GM18909 (cell line): ENCODE measurements around the gene RXRG.
A peak's percentile ranks its signal among the peaks of the same experiment; 100 is the strongest.

ENCODE experiments used
- ATAC-seq: cut with Tn5 transposase; IDR thresholded peaks from one replicate; pipeline ENCODE4 v1.9.1; 2021; ENCODE audit warnings: mild to moderate bottlenecking; ENCODE audit not compliant: unreplicated experiment, poor library complexity

Gene RXRG

DNA sequence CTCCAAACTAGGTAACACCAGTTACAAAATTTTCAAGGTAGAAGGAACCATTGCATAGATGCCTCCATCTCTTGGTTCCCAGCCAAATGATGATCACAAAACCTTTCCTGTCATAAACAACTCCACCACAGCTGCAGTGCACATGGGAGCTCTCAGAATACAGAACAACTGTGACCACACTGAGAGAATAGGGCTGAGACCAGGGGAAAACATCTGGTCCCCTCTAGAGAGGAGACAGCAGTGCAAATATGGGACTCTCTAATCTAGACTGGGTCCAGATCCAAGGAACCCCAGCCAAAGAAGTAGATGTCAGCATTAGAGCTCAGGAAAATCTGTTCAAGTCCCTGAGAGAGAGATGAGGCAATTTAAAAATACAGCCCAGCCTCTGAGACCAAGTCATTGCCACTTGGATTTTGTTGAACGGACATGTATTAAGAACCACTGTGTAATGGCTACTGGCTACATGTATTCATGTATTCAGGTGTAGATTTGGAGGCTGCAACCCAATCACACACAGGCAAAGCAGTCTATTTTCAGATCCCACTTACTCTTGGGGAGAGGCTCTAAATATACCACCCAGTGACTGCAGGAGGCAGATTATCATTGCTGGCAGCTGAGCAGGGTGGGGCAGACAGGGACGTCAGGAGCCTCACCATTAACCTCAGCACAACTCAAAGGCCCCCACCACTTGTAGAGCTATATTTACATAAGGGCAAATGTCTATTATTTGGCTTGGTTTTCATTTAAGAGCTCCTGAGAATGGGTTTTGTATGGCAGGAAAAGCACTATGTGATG lies 7.6 kb upstream of the RXRG start:
- no peak for ATAC-seq

DNA sequence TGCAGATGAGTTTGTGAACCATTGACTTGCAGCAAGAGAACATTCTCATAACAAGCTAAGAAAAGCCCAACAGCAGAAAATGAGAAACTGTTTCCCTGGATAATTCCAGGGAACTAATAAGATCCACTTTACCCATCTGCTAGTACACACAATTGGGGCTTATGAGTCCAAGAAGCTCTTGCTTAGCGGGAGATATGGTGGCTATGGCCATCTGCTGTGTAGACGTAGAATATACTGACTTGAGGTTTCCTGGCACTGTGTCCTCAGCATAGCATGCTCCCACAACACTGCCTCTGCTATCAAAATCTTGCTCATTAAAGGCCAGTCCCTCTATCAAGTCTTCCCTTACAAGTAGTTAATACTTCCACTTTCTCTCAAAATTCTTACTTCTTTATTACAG lies 6.8 kb upstream of the RXRG start:
- no peak for ATAC-seq

DNA sequence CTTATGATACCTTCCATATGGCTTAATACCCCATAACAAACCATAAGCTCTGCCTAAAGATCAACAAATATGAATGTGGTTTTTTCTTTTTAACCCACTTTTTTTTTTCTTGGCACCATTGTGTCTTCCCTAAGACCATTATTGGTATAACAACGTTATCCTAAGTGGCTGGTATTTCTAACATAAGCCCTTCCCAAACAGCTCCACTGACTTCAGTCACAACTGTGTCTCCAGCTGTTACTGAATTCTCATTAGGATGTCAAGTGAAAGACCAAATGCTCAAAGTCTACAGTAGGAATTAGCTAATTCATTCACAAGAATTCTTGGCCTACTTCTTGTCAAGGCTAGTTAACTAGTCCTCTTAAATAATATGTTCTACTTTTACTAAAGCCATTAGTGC lies 4.2 kb upstream of the RXRG start:
- ATAC-seq: no peak

GRCh38 chr1:165445388-165445787 lies 462 bp upstream of the RXRG start:
- no peak for ATAC-seq

GRCh38 chr1:165443539-165444311 lies 1.2 kb downstream of the RXRG start:
- ATAC-seq: no peak

DNA sequence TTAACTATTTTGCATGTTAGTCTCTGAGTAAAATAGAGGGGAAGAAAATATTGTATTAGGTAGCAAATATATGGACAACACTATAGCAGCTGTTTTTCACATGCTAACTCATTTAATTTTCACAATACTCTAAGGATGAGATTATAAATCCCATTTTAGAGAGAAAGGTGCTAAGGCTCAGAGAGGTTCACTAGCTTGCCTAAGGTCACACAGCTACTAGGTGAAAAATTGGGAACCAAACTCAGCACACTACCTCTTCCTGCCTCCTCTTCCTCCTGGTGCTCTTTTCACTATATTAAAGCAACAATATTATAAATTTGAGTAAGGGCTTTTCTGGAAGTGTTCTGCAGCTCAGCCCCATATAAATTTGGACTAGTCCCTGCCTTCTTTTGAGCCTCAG lies 2.3 kb downstream of the RXRG start:
- no peak for ATAC-seq

DNA sequence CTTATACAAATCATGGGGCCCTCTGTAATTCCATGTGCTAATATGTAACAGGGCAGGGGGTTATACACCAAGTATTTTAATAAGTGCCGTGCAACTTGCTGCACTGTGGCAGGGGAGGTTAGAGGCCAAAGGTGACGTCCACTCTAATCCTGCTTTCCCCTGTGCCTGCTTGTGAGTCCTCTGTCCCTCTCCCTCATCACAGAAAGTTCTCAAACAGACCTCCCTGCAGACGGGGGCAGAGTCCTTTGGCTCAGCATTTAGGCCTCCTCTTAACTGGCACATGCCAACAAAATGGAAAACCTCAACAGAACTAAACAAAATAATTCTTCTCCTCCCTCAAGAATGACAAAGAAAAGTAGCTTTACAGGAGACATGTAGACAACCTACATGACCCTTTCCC lies 2.9 kb downstream of the RXRG start:
- no peak for ATAC-seq

- no peak for ATAC-seq
Observed at GRCh38 chr1:165441166-165441880, 3.6 kb downstream of the RXRG start.

GRCh38 chr1:165439330-165439729 lies 5.6 kb downstream of the RXRG start:
- ATAC-seq: no peak

DNA sequence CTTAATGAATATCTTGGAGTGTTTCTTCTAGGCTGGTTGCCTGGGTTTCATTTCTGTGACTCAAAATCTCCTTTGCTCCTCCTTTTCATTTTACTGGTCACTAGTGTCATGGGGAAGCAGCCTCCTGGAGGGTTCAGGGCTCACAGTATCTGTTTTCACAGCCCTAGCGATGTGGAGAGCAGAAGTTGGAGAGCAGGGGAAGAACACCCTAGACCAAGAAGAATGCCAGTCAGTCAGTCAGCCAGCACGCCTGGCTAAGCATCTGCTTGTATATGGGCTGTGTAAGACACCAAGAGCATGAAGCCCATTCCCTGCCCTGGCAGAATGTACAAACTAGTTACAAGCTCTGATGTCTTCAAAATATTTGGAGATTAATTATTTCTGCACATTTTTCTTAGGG lies 7.9 kb downstream of the RXRG start:
- ATAC-seq: no peak

DNA sequence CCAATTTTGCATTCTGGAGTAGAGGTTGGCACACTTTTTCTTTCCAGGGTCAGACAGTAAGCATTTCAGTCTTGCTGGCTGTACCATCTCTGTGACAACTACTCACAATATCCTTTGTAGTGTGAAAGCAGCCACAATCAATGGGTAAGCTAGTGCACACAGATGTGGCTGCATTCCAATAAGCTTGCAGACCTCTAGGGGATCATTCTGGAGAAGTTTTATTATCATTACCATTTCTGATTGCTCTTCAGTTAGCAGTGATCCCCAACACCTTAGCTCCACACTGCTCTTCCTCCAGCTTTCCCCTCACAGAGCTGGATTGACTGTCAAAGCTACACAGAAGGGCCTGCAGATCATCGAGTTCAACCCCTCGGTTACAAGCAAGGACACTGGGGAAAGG lies 9.1 kb downstream of the RXRG start:
- no peak for ATAC-seq

DNA sequence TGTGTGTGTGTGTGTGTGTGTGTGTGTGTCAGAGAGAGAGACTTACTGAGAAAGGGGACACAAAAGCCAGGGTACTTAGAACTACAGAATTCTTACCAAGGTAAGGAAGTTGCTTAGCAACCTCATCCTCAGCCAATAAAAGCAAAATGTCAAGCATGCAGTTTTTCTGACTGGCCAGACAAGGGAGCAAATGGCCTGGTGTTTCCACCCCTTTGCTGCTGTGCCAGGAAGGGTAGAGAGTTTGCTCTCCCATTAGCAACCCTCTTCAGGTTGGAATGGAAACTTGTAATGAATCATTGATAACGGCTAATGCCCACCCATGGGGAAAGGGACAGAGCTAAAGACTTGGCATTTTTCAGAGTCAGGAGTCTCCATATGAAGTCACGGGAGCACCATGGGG lies 10.6 kb downstream of the RXRG start:
- no peak for ATAC-seq

DNA sequence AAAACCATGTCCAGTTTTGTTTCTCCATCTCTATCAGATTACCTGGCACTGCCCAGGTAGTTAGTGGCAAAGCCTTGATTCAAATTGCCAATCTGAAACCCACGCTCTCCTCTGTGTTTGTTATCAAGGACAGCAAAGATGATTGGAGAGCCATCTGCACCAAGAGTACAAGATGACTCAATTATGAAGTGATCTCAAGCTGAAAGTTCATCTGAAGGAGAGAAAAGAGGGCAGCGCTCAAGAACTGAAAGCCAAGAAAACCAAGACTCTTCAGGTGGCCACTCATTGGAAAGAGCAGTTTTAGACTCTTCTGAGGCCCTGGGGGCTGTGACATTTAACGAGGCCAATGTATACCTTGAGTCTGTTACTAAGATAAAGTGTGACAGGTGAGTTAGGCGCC lies 13.8 kb downstream of the RXRG start:
- ATAC-seq: peak; percentile 83

- ATAC-seq: no peak
Observed at GRCh38 chr1:165426745-165427144, 18.2 kb downstream of the RXRG start.

GRCh38 chr1:165425621-165426020 lies 19.3 kb downstream of the RXRG start:
- no peak for ATAC-seq

GRCh38 chr1:165424454-165425216 lies 20.3 kb downstream of the RXRG start:
- ATAC-seq: peak; percentile 75

GRCh38 chr1:165423136-165423535 lies 21.8 kb downstream of the RXRG start:
- no peak for ATAC-seq

DNA sequence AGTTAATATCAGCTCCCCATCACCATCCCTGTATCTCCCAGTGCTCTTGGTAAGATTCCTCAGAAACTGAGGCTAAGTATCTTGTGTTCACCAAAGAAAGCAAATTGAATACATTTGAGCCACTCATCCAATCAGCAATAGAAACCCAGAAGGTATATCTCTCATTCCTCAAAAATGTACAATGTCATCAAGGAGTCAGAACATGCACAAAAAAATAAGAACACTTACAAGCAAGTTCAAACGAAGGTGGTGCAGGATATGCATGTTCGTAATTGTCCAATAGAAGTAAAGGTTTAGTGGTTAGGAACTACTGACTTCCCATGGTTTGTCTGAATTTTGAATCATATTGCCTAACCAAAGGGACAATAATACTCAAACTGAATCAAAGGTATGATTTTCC lies 24.3 kb downstream of the RXRG start:
- no peak for ATAC-seq

- no peak for ATAC-seq
Observed at GRCh38 chr1:165419839-165420238, 25.1 kb downstream of the RXRG start.

DNA sequence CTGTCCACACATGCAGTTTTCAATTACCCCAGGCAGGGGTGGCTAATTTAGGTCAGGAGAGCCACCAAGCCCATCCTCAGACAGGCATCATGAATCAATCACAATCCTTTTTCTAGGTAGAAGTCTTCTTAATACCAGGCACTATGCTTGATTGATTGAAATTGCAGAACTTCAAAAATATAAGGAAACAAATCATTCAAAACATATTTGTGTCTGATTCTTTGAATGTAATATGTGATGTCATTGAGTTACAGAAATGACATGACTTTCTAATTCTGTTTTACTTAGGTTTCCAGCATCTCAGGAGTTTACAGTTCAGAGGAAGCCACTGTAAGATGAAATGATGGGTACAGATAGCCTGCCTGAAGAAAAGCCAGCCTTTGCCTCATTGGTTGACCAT lies 26.7 kb downstream of the RXRG start:
- ATAC-seq: no peak
